Keratinocyte (primary cell): Measurements from ENCODE around the gene AQP2.

Source experiments
- CTCF ChIP-seq, 3 experiments: IDR thresholded peaks in 1 of 3; conservative IDR thresholded peaks in 1 of 3; optimal IDR thresholded peaks in 1 of 3; 2 replicates in 2 of 3; 3 replicates in 1 of 3; pipeline versions ENCODE3 to v1.5.1; 2011; ENCODE audit warnings: low read length in 3 of 3, mild to moderate bottlenecking in 3 of 3, moderate library complexity in 2 of 3, control low read depth in 1 of 3, inconsistent platforms in 1 of 3; ENCODE audit not compliant: insufficient read depth in 2 of 3; ENCODE audit errors: extremely low read depth in 1 of 3
- EZH2 ChIP-seq: IDR thresholded peaks from one replicate; pipeline ENCODE4 v1.6.1; 2012; ENCODE audit warnings: inconsistent platforms, mild to moderate bottlenecking, low read length, moderate library complexity

- TF ChIP-seq CTCF (optimal IDR thresholded peaks at IDR 0.05 in 1 of 3, IDR thresholded peaks at IDR 0.05 in 1 of 3, conservative IDR thresholded peaks at IDR 0.05 in 1 of 3; ENCODE audit: extremely low read depth in 1 of 3, insufficient read depth in 2 of 3, low read length in 3 of 3), result no peak
- no peak for TF ChIP-seq EZH2
These were observed 33.4 kb downstream of the AQP2 start for GRCh38 chr12:49983892-49984291.
